Breast epithelium (tissue), 3 donors: ENCODE results near the gene ANKRD6.

Experiments used
- POLR2A ChIP-seq: fragments of 450-650 bp; IDR thresholded peaks from one replicate; pipeline ENCODE4 v1.6.1; 2016; ENCODE audit warnings: antibody characterized with exemption, mild to moderate bottlenecking, moderate library complexity
- POLR2AphosphoS5 ChIP-seq, 3 donors: sonication (generic); formaldehyde crosslinking; IDR thresholded peaks; one replicate each; pipeline ENCODE4 v1.6.1; 2017; ENCODE audit warnings: antibody characterized with exemption in 3 of 3
- TF ChIP-seq, protein P1 (sequence below), 3 donors: fragments of 450-650 bp; IDR thresholded peaks; one replicate each; pipeline ENCODE4 v1.5.1; 2016 to 2017; ENCODE audit warnings: antibody characterized with exemption in 3 of 3, mild to moderate bottlenecking in 3 of 3, moderate library complexity in 3 of 3

DNA sequence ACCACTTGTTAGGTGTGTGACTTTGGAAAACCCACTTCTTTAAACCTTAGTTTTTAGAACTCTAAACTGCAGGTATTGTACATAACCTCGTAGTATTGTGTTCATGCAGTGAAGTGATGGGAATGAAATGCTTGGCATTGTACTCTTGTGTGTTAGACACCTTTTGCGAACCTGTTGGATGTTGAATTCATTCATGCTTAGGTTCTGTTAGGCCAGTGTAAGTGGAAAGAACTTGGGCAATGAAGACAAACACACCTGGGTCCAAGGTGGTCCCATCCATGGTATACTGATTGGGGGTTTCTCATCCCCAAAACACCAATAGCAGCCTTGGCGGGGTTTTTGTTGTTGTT, 1.2 kb downstream of the ANKRD6 start:
- TF ChIP-seq, protein P1, sequence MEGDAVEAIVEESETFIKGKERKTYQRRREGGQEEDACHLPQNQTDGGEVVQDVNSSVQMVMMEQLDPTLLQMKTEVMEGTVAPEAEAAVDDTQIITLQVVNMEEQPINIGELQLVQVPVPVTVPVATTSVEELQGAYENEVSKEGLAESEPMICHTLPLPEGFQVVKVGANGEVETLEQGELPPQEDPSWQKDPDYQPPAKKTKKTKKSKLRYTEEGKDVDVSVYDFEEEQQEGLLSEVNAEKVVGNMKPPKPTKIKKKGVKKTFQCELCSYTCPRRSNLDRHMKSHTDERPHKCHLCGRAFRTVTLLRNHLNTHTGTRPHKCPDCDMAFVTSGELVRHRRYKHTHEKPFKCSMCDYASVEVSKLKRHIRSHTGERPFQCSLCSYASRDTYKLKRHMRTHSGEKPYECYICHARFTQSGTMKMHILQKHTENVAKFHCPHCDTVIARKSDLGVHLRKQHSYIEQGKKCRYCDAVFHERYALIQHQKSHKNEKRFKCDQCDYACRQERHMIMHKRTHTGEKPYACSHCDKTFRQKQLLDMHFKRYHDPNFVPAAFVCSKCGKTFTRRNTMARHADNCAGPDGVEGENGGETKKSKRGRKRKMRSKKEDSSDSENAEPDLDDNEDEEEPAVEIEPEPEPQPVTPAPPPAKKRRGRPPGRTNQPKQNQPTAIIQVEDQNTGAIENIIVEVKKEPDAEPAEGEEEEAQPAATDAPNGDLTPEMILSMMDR (IDR thresholded peaks at IDR 0.05): no peak
- TF ChIP-seq POLR2AphosphoS5 (IDR thresholded peaks at IDR 0.05): no peak
- TF ChIP-seq POLR2A: no peak
